KG1 (cell line): ENCODE data around the gene HES5.
"Not testable (repeated sequence)": the region's sequence is repeated elsewhere in the genome, so short reads cannot be mapped to it uniquely, and the experiment has no call there.

Source experiments
- DNase-seq: peaks from one replicate; lab custom pipeline; 2025; lab: John Stamatoyannopoulos, UW

HES5 gene

GRCh38 chr1:2529784-2530512 is at the start of gene HES5:
Gene HES5, minus strand, starts transcription at chr1:2530263. Its CDS starts 99 bp downstream, at chr1:2530164.
- no peak for DNase-seq

- no peak for DNase-seq
Observed at GRCh38 chr1:2578758-2579118, 48.7 kb upstream of the HES5 start.

GRCh38 chr1:2577565-2578075 is 47.6 kb upstream of the HES5 start:
- DNase-seq, result not testable (repeated sequence)

GRCh38 chr1:2575801-2576663 is 46.0 kb upstream of the HES5 start:
- DNase-seq, result no peak

GRCh38 chr1:2574350-2574749 is 44.3 kb upstream of the HES5 start:
- no peak for DNase-seq

- DNase-seq, result no peak
Observed at GRCh38 chr1:2573250-2573920, 43.3 kb upstream of the HES5 start.

- no peak for DNase-seq
Observed at GRCh38 chr1:2571348-2571747, 41.3 kb upstream of the HES5 start.

- no peak for DNase-seq
Observed at GRCh38 chr1:2570332-2570731, 40.3 kb upstream of the HES5 start.

- DNase-seq, result not testable (repeated sequence)
Observed at GRCh38 chr1:2569703-2570102, 39.6 kb upstream of the HES5 start.

- no peak for DNase-seq
Observed at GRCh38 chr1:2569060-2569459, 39.0 kb upstream of the HES5 start.

GRCh38 chr1:2568187-2568816 is 38.2 kb upstream of the HES5 start:
- not testable (repeated sequence) for DNase-seq

GRCh38 chr1:2567083-2567679 is 37.1 kb upstream of the HES5 start:
- no peak for DNase-seq

- no peak for DNase-seq
Observed at GRCh38 chr1:2566101-2567045, 36.3 kb upstream of the HES5 start.

GRCh38 chr1:2564815-2565374 is 34.8 kb upstream of the HES5 start:
- DNase-seq, result no peak

- DNase-seq, result no peak
Observed at GRCh38 chr1:2564006-2564814, 34.1 kb upstream of the HES5 start.

- no peak for DNase-seq
Observed at GRCh38 chr1:2563205-2563604, 33.1 kb upstream of the HES5 start.

- no peak for DNase-seq
Observed at GRCh38 chr1:2561898-2562895, 32.1 kb upstream of the HES5 start.

- DNase-seq, result no peak
Observed at GRCh38 chr1:2561446-2561845, 31.4 kb upstream of the HES5 start.
